Measurements from ENCODE around the gene COL3A1. TPM values are rescaled to one million over a fixed set of nuclear protein-coding genes. Genes with fewer than 3 reads are reported as not detected.

COL3A1 gene
- polyA plus RNA-seq, 3 donors: 850 to 1,302 (median 939) TPM

- no peak for DNase-seq (ENCODE audit: extremely low read depth in 1 of 11, low read depth in 9 of 11, low spot score in 4 of 11)
Observed at GRCh38 chr2:189002079-189002478, 27.9 kb downstream of the COL3A1 start.

GRCh38 chr2:189008555-189009262 is 34.5 kb downstream of the COL3A1 start:
- DNase-seq (ENCODE audit: extremely low read depth in 1 of 11, low read depth in 9 of 11, low spot score in 4 of 11): no peak

GRCh38 chr2:189010536-189010935 is 36.4 kb downstream of the COL3A1 start:
- DNase-seq (ENCODE audit: extremely low read depth in 1 of 11, low read depth in 9 of 11, low spot score in 4 of 11): no peak

- DNase-seq (ENCODE audit: extremely low read depth in 1 of 11, low read depth in 9 of 11, low spot score in 4 of 11): no peak
Observed at GRCh38 chr2:189012351-189012750, 38.2 kb downstream of the COL3A1 start.

GRCh38 chr2:189013031-189013430 is 38.9 kb downstream of the COL3A1 start:
- DNase-seq (ENCODE audit: extremely low read depth in 1 of 11, low read depth in 9 of 11, low spot score in 4 of 11): no peak

- DNase-seq (ENCODE audit: extremely low read depth in 1 of 11, low read depth in 9 of 11, low spot score in 4 of 11): no peak
Observed at GRCh38 chr2:189013671-189014448, 39.7 kb downstream of the COL3A1 start.

GRCh38 chr2:189014449-189015138 is 40.4 kb downstream of the COL3A1 start:
- DNase-seq (ENCODE audit: extremely low read depth in 1 of 11, low read depth in 9 of 11, low spot score in 4 of 11): no peak

- DNase-seq (ENCODE audit: extremely low read depth in 1 of 11, low read depth in 9 of 11, low spot score in 4 of 11): no peak
Observed at GRCh38 chr2:189015359-189015758, 41.2 kb downstream of the COL3A1 start.

GRCh38 chr2:189016311-189016861 is 42.2 kb downstream of the COL3A1 start:
- no peak for DNase-seq (ENCODE audit: extremely low read depth in 1 of 11, low read depth in 9 of 11, low spot score in 4 of 11)

GRCh38 chr2:189018631-189019030 is 44.5 kb downstream of the COL3A1 start:
- DNase-seq (ENCODE audit: extremely low read depth in 1 of 11, low read depth in 9 of 11, low spot score in 4 of 11): no peak

- DNase-seq (ENCODE audit: extremely low read depth in 1 of 11, low read depth in 9 of 11, low spot score in 4 of 11): no peak
Observed at GRCh38 chr2:189020179-189020578, 46.0 kb downstream of the COL3A1 start.

- DNase-seq (ENCODE audit: extremely low read depth in 1 of 11, low read depth in 9 of 11, low spot score in 4 of 11): no peak
Observed at GRCh38 chr2:189022053-189022481, 47.9 kb downstream of the COL3A1 start.

GRCh38 chr2:189022492-189022891 is 48.3 kb downstream of the COL3A1 start:
- DNase-seq (ENCODE audit: extremely low read depth in 1 of 11, low read depth in 9 of 11, low spot score in 4 of 11): peak in 1 of 11 donors; percentile 2

GRCh38 chr2:189024901-189025618 is 50.9 kb downstream of the COL3A1 start:
- no peak for DNase-seq (ENCODE audit: extremely low read depth in 1 of 11, low read depth in 9 of 11, low spot score in 4 of 11)

- no peak for DNase-seq (ENCODE audit: extremely low read depth in 1 of 11, low read depth in 9 of 11, low spot score in 4 of 11)
Observed at GRCh38 chr2:189037518-189037917, 63.3 kb downstream of the COL3A1 start.

GRCh38 chr2:189045836-189046235 is 71.7 kb downstream of the COL3A1 start:
- DNase-seq (ENCODE audit: extremely low read depth in 1 of 11, low read depth in 9 of 11, low spot score in 4 of 11): no peak

- no peak for DNase-seq (ENCODE audit: extremely low read depth in 1 of 11, low read depth in 9 of 11, low spot score in 4 of 11)
Observed at GRCh38 chr2:189046320-189046719, 72.1 kb downstream of the COL3A1 start.

- DNase-seq (ENCODE audit: extremely low read depth in 1 of 11, low read depth in 9 of 11, low spot score in 4 of 11): no peak
Observed at GRCh38 chr2:189047171-189047888, 73.2 kb downstream of the COL3A1 start.

Data from renal cortex interstitium (tissue), 11 donors.